GM19239 (cell line): ENCODE results near the gene CASK.
A peak's percentile ranks its signal among the peaks of the same experiment; 100 is the strongest.

Experiments used
- DNase-seq: peaks from one replicate; pipeline ENCODE4 v3.0.0; 2011; ENCODE audit warnings: low spot score; ENCODE audit not compliant: insufficient read length
- FAIRE-seq: peaks from 2 replicates; lab custom pipeline; 2011; peaks lifted over from hg19 to GRCh38; lab: Jason Lieb, UNC

The CASK gene

GRCh38 chrX:41923211-41923977, at the start of gene CASK:
Gene CASK (minus strand): TSS chrX:41923554. CDS start chrX:41922988, 566 bp downstream.
- DNase-seq = peak; percentile 49
- FAIRE-seq = peak; percentile 57

- DNase-seq (no peak), FAIRE-seq (peak; percentile 11)
Measured at GRCh38 chrX:41971346-41971745, 48.0 kb upstream of the CASK start.

- FAIRE-seq (no peak), DNase-seq (no peak)
Measured at GRCh38 chrX:41970419-41970818, 47.1 kb upstream of the CASK start.

- FAIRE-seq = no peak
- DNase-seq = no peak
Measured at GRCh38 chrX:41963348-41963747, 40.0 kb upstream of the CASK start.

GRCh38 chrX:41960142-41960541, 36.8 kb upstream of the CASK start:
- DNase-seq (no peak), FAIRE-seq (no peak)

GRCh38 chrX:41958861-41959260, 35.5 kb upstream of the CASK start:
- DNase-seq = no peak
- FAIRE-seq = no peak

- DNase-seq (no peak), FAIRE-seq (no peak)
Measured at GRCh38 chrX:41956027-41956426, 32.7 kb upstream of the CASK start.

GRCh38 chrX:41952102-41952501, 28.7 kb upstream of the CASK start:
- FAIRE-seq = peak; percentile 88
- DNase-seq = no peak

- DNase-seq = no peak
- no peak for FAIRE-seq
Measured at GRCh38 chrX:41946989-41947612, 23.7 kb upstream of the CASK start.

GRCh38 chrX:41946235-41946634, 22.9 kb upstream of the CASK start:
- DNase-seq (no peak), FAIRE-seq (peak; percentile 44)

- DNase-seq (no peak), FAIRE-seq (no peak)
Measured at GRCh38 chrX:41935832-41936231, 12.5 kb upstream of the CASK start.

- FAIRE-seq = no peak
- no peak for DNase-seq
Measured at GRCh38 chrX:41933546-41933945, 10.2 kb upstream of the CASK start.

GRCh38 chrX:41932885-41933284, 9.5 kb upstream of the CASK start:
- FAIRE-seq (no peak), DNase-seq (no peak)

- DNase-seq (no peak), FAIRE-seq (no peak)
Measured at GRCh38 chrX:41931591-41931990, 8.2 kb upstream of the CASK start.

- no peak for DNase-seq
- FAIRE-seq = peak; percentile 78
Measured at GRCh38 chrX:41923978-41924683, 777 bp upstream of the CASK start.

GRCh38 chrX:41922431-41923151, 763 bp downstream of the CASK start:
- FAIRE-seq (peak; percentile 76), DNase-seq (peak; percentile 1)

GRCh38 chrX:41921492-41922430, 1.6 kb downstream of the CASK start:
- FAIRE-seq = peak; percentile 70

GRCh38 chrX:41919870-41920269, 3.5 kb downstream of the CASK start:
- FAIRE-seq (peak; percentile 70), DNase-seq (no peak)

More at GRCh38 chrX:41921492-41922430, 1.6 kb downstream of the CASK start:
- peak; percentile 4 for DNase-seq

GRCh38 chrX:41917517-41917916, 5.8 kb downstream of the CASK start:
- DNase-seq (no peak), FAIRE-seq (no peak)
